ENCODE measurements around the gene IL2RG.

IL2RG gene

DNA sequence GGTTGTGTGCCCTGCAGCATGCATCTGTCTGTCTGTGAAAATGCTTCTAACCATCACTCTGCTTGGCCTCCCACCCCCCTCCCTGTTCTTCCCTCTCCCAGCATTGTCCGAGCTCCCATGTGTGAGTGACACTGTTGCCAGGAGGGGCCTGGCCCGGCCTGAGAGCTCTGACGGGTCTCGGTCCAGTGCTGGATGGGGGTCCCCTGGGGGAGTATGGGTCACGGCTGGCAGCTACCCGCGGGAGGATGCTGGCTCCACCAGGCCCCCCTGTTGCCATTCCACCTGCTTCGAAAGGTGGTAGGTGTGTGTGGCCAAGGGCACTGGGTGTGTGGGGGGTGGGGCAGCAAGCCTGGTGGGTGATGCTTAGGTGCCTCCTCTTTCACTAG is 36.9 kb upstream of the IL2RG start:
- H3K4me1 ChIP-seq (ENCODE audit: insufficient read depth, insufficient read length) = peaks cover 16% of the 10 kb centered on the region
- no peaks in the 10 kb centered on the region for H3K9me3 ChIP-seq (ENCODE audit: insufficient read depth, low read length)
- TF ChIP-seq SUZ12 (IDR thresholded peaks at IDR 0.05; ENCODE audit: extremely low read depth, insufficient read depth, insufficient read length) (no peak), ZNF274 (IDR thresholded peaks at IDR 0.05; ENCODE audit: low read depth, low read length) (no peak)
- no peak overlapping the region for H3K9ac ChIP-seq (ENCODE audit: insufficient read length, low read depth)
- no peak overlapping the region for H3K4me3 ChIP-seq (ENCODE audit: insufficient read length, low read depth)
- peaks cover 5% of the 10 kb centered on the region for H3K36me3 ChIP-seq (ENCODE audit: insufficient read depth, insufficient read length, low read length)
- H3K27me3 ChIP-seq (ENCODE audit: insufficient read depth, insufficient read length) = peaks cover 9% of the 10 kb centered on the region
- no peak for DNase-seq (ENCODE audit: low read depth, low spot score)

DNA sequence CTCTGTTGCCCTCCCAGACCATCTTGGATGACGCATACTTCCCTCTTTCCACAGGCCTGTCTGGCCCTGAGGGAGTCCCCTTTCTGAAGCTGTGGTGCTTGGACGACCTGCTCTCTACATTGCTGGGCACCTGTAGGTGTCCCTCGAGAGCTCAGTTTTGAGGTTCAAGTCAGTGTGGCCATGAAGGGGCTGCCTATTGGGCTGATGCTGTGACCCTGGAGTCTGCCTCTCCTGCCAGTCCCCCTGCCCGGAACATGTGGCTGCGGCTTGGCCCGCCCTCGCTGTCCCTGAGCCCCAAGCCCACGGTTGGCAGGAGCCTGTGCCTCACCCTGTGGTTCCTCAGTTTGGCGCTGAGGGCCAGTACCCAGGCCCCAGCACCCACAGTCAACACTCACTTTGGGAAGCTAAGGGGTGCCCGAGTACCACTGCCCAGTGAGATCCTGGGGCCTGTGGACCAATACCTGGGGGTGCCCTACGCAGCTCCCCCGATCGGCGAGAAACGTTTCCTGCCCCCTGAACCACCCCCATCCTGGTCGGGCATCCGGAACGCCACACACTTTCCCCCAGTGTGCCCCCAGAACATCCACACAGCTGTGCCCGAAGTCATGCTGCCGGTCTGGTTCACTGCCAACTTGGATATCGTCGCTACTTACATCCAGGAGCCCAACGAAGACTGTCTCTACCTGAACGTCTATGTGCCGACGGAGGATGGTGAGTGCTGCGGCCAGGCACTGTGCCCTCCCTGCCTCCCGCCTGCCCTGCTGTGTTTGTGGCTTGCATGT is 36.3 kb upstream of the IL2RG start:
- DNase-seq (ENCODE audit: low read depth, low spot score) = no peak
- peaks cover 16% of the 10 kb centered on the region for H3K4me1 ChIP-seq (ENCODE audit: insufficient read depth, insufficient read length)
- no peak overlapping the region for H3K9ac ChIP-seq (ENCODE audit: insufficient read length, low read depth)
- H3K27me3 ChIP-seq (ENCODE audit: insufficient read depth, insufficient read length) = peaks cover 9% of the 10 kb centered on the region
- TF ChIP-seq SUZ12 (IDR thresholded peaks at IDR 0.05; ENCODE audit: extremely low read depth, insufficient read depth, insufficient read length) (no peak), YY1 (IDR thresholded peaks at IDR 0.05; ENCODE audit: insufficient read depth, insufficient read length) (no peak), ZNF274 (IDR thresholded peaks at IDR 0.05; ENCODE audit: low read depth, low read length) (no peak)
- H3K36me3 ChIP-seq (ENCODE audit: insufficient read depth, insufficient read length, low read length) = peaks cover 7% of the 10 kb centered on the region
- no peak overlapping the region for H3K4me3 ChIP-seq (ENCODE audit: insufficient read length, low read depth)
- no peaks in the 10 kb centered on the region for H3K9me3 ChIP-seq (ENCODE audit: insufficient read depth, low read length)

DNA sequence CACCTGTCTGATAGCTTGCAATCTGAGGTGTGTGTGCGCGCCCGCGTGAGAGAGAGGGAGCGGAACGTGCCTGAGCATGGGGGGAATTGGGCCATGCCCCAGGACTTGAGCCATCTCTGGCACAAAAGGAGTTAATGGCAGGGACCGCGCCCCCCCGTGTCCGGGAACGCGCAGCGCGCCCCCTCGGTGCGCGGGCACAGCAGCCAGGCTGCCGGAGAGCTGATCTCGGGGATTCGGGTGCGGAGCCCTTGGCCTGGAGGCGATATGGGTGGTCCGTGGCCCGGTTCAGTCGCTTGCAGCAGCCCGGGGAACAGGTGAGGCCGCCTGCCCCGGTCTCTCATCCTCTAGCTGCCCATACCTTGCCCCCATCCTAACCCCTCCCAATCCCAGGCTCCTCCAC is 33.3 kb upstream of the IL2RG start, which contains the start of gene NLGN3:
TSS of gene NLGN3 (plus strand) at position 191 of the 400 bp plus-strand sequence. CDS start 2,909 bp downstream, outside the sequence.
- no peak for DNase-seq (ENCODE audit: low read depth, low spot score)
- TF ChIP-seq ZNF274 (IDR thresholded peaks at IDR 0.05; ENCODE audit: low read depth, low read length) (no peak), SUZ12 (IDR thresholded peaks at IDR 0.05; ENCODE audit: extremely low read depth, insufficient read depth, insufficient read length) (no peak), YY1 (IDR thresholded peaks at IDR 0.05; ENCODE audit: insufficient read depth, insufficient read length) (no peak)
- H3K9ac ChIP-seq (ENCODE audit: insufficient read length, low read depth) = peak within 1 kb of the TSS; percentile 42
- peaks cover 16% of the 10 kb centered on the region for H3K4me1 ChIP-seq (ENCODE audit: insufficient read depth, insufficient read length)
- no peaks in the 10 kb centered on the region for H3K9me3 ChIP-seq (ENCODE audit: insufficient read depth, low read length)
- H3K27me3 ChIP-seq (ENCODE audit: insufficient read depth, insufficient read length) = peaks cover 9% of the 10 kb centered on the region
- peak within 1 kb of the TSS; percentile 45 for H3K4me3 ChIP-seq (ENCODE audit: insufficient read length, low read depth)
- H3K36me3 ChIP-seq (ENCODE audit: insufficient read depth, insufficient read length, low read length) = peaks cover 29% of the 10 kb centered on the region

DNA sequence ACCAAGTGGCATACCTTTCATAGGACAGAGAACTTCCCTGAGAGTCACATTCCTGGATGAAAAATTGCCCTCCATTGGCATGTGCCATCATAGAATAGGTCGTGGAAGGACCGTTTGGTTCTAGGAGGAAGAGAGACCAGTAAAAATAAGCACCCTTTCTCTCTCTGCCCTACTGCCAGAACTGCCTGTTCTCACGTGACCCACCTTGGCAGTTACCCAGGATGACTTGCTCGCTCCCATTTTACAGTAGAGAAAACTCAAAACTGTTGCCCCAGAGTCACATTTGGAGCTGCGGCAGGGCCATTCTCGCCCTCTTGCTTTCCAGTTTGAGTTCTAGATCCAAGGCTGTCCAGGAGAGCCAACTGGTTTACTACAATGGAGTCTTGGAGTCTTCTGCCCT is 32.1 kb upstream of the IL2RG start:
- no peak overlapping the region for H3K4me3 ChIP-seq (ENCODE audit: insufficient read length, low read depth)
- DNase-seq (ENCODE audit: low read depth, low spot score) = no peak
- H3K4me1 ChIP-seq (ENCODE audit: insufficient read depth, insufficient read length) = peaks cover 16% of the 10 kb centered on the region
- H3K27me3 ChIP-seq (ENCODE audit: insufficient read depth, insufficient read length) = peaks cover 9% of the 10 kb centered on the region
- no peaks in the 10 kb centered on the region for H3K9me3 ChIP-seq (ENCODE audit: insufficient read depth, low read length)
- TF ChIP-seq YY1 (IDR thresholded peaks at IDR 0.05; ENCODE audit: insufficient read depth, insufficient read length) (no peak), ZNF274 (IDR thresholded peaks at IDR 0.05; ENCODE audit: low read depth, low read length) (no peak), SUZ12 (IDR thresholded peaks at IDR 0.05; ENCODE audit: extremely low read depth, insufficient read depth, insufficient read length) (no peak)
- H3K9ac ChIP-seq (ENCODE audit: insufficient read length, low read depth) = no peak overlapping the region
- H3K36me3 ChIP-seq (ENCODE audit: insufficient read depth, insufficient read length, low read length) = peaks cover 38% of the 10 kb centered on the region

DNA sequence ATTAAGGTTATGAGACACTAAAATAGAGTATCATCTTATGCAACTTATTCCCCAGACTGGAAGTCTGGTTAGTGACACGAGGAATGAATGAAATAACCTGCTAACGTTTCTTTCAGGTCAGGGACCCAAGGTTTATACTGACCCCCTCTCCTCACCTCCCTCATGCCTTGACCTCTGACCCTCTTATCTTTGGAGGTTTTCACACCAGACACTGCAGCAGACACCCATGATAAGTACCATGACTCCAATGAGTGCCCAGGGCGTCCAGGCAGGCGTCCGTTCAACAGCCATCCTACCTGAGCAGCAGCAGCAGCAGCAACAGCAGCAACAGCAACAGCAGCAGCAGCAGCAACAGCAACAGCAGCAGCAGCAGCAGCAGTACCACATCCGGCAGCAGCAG is 29.1 kb upstream of the IL2RG start:
- no peak for DNase-seq (ENCODE audit: low read depth, low spot score)
- Histone ChIP-seq H3K4me1 (ENCODE audit: insufficient read depth, insufficient read length) (peaks cover 1% of the 10 kb centered on the region), H3K36me3 (ENCODE audit: insufficient read depth, insufficient read length, low read length) (peaks cover 66% of the 10 kb centered on the region), H3K9me3 (ENCODE audit: insufficient read depth, low read length) (no peaks in the 10 kb centered on the region), H3K9ac (ENCODE audit: insufficient read length, low read depth) (no peak overlapping the region), H3K4me3 (ENCODE audit: insufficient read length, low read depth) (no peak overlapping the region), H3K27me3 (ENCODE audit: insufficient read depth, insufficient read length) (peaks cover 9% of the 10 kb centered on the region)
- no peak for TF ChIP-seq ZNF274 (IDR thresholded peaks at IDR 0.05; ENCODE audit: low read depth, low read length)
- no peak for TF ChIP-seq YY1 (IDR thresholded peaks at IDR 0.05; ENCODE audit: insufficient read depth, insufficient read length)
- no peak for TF ChIP-seq SUZ12 (IDR thresholded peaks at IDR 0.05; ENCODE audit: extremely low read depth, insufficient read depth, insufficient read length)

DNA sequence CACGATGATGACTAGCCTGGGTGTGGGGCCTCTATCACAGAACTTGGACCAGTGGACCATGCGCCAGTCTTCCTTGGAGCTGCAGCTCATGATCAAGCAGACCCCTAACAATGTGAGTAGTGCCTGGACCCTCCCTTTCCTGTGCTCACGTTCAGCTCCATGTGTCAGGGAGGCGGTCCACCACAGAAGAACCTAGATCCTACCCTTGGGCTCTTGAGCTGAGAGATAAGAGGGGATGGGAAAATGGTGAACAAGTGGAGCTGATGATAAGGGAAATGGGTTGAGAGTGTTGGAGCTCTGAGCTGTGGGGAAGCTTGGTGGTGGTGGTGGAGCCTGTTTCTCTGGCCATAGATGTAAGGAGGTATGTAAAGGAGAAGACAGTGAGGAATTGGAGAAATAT is 20.1 kb upstream of the IL2RG start:
- no peak for TF ChIP-seq SUZ12 (IDR thresholded peaks at IDR 0.05; ENCODE audit: extremely low read depth, insufficient read depth, insufficient read length)
- no peak for TF ChIP-seq YY1 (IDR thresholded peaks at IDR 0.05; ENCODE audit: insufficient read depth, insufficient read length)
- no peak for TF ChIP-seq ZNF274 (IDR thresholded peaks at IDR 0.05; ENCODE audit: low read depth, low read length)
- Histone ChIP-seq H3K4me3 (ENCODE audit: insufficient read length, low read depth) (no peak overlapping the region), H3K4me1 (ENCODE audit: insufficient read depth, insufficient read length) (peaks cover 19% of the 10 kb centered on the region), H3K27me3 (ENCODE audit: insufficient read depth, insufficient read length) (no peaks in the 10 kb centered on the region), H3K9me3 (ENCODE audit: insufficient read depth, low read length) (no peaks in the 10 kb centered on the region), H3K36me3 (ENCODE audit: insufficient read depth, insufficient read length, low read length) (peaks cover 95% of the 10 kb centered on the region), H3K9ac (ENCODE audit: insufficient read length, low read depth) (no peak overlapping the region)
- no peak for DNase-seq (ENCODE audit: low read depth, low spot score)

DNA sequence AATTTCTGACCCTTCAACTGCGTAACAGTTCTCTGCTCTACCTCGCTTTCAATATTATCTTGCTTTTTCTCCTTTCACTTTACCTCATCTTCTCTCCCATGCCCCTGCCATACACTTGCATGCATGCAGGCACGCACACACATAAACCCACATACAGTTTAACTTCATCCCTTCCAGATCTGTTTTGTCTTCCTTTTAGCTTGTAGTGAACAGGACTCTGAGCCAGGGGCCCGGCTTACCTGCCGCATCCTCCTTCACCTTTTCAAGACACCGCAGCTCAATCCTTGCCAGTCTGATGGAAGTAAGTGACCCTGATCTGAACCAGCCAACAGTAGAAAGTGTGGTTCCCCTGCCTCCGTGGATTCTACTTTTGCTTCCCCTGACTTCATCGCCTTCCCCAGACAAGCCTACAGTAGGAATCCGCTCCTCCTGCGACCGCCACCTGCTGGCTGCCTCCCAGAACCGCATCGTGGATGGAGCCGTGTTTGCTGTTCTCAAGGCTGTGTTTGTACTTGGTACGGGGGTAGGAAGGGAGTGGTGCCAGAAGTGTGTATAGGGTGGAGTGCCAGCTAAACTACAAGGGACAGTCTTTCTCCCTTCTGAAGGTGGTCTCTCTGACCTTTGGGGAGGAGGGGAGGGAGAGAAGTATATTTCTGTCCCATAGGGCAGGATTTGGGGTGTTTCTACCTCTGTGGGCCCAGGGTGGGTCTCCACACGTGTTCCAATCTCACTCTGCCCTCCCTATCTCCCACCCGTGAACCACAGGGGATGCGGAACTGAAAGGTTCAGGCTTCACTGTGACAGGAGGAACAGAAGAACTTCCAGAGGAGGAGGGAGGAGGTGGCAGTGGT is 17.8 kb upstream of the IL2RG start:
- no peaks in the 10 kb centered on the region for H3K27me3 ChIP-seq (ENCODE audit: insufficient read depth, insufficient read length)
- H3K36me3 ChIP-seq (ENCODE audit: insufficient read depth, insufficient read length, low read length) = peaks cover 96% of the 10 kb centered on the region
- peak overlapping the region; percentile 8 for H3K9ac ChIP-seq (ENCODE audit: insufficient read length, low read depth)
- H3K9me3 ChIP-seq (ENCODE audit: insufficient read depth, low read length) = no peaks in the 10 kb centered on the region
- H3K4me3 ChIP-seq (ENCODE audit: insufficient read length, low read depth) = no peak overlapping the region
- DNase-seq (ENCODE audit: low read depth, low spot score) = no peak
- TF ChIP-seq ZNF274 (IDR thresholded peaks at IDR 0.05; ENCODE audit: low read depth, low read length) (no peak), YY1 (IDR thresholded peaks at IDR 0.05; ENCODE audit: insufficient read depth, insufficient read length) (no peak), SUZ12 (IDR thresholded peaks at IDR 0.05; ENCODE audit: extremely low read depth, insufficient read depth, insufficient read length) (no peak)
- peaks cover 19% of the 10 kb centered on the region for H3K4me1 ChIP-seq (ENCODE audit: insufficient read depth, insufficient read length)

Measured in NT2/D1 (cell line).